ENCODE measurements around the gene SEPTIN3.

The SEPTIN3 gene

GRCh38 chr22:42001706-42002105, 32.5 kb downstream of the SEPTIN3 start:
- DNase-seq = no peak
- intact Hi-C loops (cut with DNase I) = no loop called here

- intact Hi-C loops (cut with DNase I) = no loop called here
- DNase-seq = no peak
Observed at GRCh38 chr22:42007922-42008321, 38.7 kb downstream of the SEPTIN3 start.

- no peak for DNase-seq
- intact Hi-C loops (cut with DNase I) = no loop called here
Observed at GRCh38 chr22:42010778-42011177, 41.5 kb downstream of the SEPTIN3 start.

GRCh38 chr22:42013385-42013784, 44.1 kb downstream of the SEPTIN3 start:
- intact Hi-C loops (cut with DNase I) = no loop called here
- DNase-seq = no peak

GRCh38 chr22:42016111-42016510, 46.9 kb downstream of the SEPTIN3 start:
- intact Hi-C loops (cut with DNase I) = no loop called here
- DNase-seq = no peak

GRCh38 chr22:42018224-42018623, 49.0 kb downstream of the SEPTIN3 start:
- DNase-seq = no peak

More at GRCh38 chr22:42018224-42018623, 49.0 kb downstream of the SEPTIN3 start:
- intact Hi-C loops (cut with DNase I) = no loop called here

All from posterior cingulate gyrus (tissue), 11 donors.